Smooth muscle cell of the brain vasculature (primary cell): ENCODE data around the gene PPP1R1B.

ENCODE experiments used
- DNase-seq: peaks from one replicate; pipeline ENCODE4 v3.0.0-alpha.2; 2012; ENCODE audit warnings: low read depth, low spot score

The PPP1R1B gene

GRCh38 chr17:39652587-39653315 is 26.0 kb downstream of the PPP1R1B start:
- DNase-seq = no peak

DNA sequence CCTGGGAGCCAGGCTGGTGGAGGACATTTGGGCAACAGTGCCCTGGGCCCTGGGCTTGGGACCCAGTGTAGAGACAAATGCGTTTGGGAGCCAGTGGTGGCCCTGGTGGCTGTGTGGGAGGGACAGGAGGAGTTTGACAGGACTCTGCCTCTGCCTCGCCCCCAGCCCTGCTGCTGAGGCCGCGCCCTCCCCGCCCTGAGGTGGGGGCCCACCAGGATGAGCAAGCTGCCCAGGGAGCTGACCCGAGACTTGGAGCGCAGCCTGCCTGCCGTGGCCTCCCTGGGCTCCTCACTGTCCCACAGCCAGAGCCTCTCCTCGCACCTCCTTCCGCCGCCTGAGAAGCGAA is 26.5 kb downstream of the PPP1R1B start:
- no peak for DNase-seq

- no peak for DNase-seq
Observed at GRCh38 chr17:39653662-39654331, 27.0 kb downstream of the PPP1R1B start.

- no peak for DNase-seq
Observed at GRCh38 chr17:39655105-39655504, 28.4 kb downstream of the PPP1R1B start.

GRCh38 chr17:39658346-39658745 is 31.6 kb downstream of the PPP1R1B start:
- no peak for DNase-seq

DNA sequence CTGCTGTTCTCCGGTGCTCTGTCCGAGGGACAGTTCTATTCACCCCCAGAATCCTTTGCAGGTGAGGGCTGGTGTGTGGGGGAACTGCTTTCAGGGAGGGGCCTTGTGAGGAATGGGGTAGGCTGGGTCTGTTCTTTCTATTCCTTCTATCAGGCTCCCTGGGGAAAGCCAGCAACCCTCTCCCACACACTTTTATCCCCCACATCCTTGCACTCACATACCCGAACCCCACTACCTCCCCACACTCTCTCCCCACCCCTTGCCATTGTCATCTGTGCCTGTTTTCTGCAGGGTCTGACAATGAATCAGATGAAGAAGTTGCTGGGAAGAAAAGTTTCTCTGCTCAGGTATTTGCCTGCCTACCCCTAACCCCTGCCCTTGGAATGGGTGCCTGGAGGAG is 32.0 kb downstream of the PPP1R1B start:
- no peak for DNase-seq

GRCh38 chr17:39659279-39660010 is 32.7 kb downstream of the PPP1R1B start:
- no peak for DNase-seq

GRCh38 chr17:39660011-39660360 is 33.2 kb downstream of the PPP1R1B start:
- no peak for DNase-seq

DNA sequence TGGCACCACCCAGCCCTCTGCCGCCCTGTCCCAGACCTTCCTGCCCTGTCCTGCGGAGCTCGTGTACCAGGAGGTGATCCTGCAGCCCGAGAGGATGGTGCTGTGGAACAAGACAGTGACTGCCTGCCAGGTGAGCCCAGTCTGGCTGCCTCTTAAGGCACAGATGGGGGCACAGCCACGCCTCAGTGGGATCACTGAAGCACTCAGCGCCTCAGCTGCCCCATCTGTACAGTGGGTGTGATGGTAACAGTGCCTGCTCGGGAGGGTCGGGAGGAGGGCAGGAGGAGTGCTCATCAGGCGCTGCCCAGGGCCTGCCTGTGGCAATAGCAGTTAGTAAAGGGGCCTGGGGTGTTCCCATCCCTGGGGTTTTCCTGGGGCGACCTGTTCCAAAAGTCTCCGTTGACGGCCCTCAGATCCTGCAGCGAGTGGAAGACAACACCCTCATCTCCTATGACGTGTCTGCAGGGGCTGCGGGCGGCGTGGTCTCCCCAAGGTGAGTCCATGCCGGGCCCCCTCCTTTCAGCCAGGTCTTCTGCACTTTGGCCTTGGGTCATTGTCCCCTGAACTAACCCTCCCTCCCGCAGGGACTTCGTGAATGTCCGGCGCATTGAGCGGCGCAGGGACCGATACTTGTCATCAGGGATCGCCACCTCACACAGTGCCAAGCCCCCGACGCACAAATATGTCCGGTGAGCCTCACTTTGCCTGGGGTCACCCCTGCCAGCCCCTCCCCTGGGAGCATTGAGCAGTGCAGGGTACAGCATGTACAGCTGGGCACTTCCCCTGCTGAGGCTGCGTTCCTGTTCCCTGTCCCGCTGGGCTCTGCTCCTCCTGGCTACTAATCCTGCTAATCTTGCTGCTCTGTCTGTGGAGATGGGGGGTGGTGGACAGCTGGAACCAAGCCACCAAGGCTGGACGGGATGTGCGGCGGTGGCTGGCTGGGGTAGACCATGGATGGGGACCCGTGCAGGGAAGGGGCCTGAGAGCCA is 33.9 kb downstream of the PPP1R1B start:
- DNase-seq = no peak

DNA sequence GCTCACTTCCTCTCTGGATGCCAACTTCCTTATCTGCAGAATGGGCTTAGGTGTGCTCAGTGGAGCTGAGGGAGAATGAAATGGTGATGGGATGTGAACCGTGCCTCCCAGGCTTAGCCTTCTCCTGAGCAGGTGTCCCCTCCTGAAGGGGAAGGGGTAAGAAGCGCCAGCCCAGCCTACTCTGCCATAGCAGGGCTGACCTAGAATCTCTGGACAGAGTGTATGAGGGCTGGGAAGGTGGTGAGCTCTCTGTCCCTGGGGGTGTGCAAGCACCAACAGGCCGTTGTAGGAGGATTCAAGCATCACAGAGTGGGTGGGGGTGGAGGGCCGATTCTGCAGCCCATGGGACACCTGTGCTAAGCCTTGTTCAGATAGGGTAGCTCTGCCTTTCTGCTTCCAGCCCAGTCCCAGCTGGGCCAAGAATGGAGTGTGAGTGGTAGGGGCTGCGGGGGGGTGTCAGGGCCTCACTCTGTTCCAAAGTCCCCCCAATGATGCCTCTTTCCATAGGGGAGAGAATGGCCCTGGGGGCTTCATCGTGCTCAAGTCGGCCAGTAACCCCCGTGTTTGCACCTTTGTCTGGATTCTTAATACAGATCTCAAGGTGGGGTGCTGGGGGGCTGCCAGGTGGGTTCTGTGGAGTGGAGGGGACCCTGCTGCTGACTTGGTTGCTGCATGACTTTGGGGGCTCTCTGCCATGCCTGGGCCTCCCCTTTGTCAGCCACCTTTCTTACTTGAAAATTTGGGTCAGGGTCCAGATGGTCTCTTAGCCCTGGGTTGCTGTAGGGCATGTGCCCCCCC is 35.2 kb downstream of the PPP1R1B start:
- DNase-seq = no peak

DNA sequence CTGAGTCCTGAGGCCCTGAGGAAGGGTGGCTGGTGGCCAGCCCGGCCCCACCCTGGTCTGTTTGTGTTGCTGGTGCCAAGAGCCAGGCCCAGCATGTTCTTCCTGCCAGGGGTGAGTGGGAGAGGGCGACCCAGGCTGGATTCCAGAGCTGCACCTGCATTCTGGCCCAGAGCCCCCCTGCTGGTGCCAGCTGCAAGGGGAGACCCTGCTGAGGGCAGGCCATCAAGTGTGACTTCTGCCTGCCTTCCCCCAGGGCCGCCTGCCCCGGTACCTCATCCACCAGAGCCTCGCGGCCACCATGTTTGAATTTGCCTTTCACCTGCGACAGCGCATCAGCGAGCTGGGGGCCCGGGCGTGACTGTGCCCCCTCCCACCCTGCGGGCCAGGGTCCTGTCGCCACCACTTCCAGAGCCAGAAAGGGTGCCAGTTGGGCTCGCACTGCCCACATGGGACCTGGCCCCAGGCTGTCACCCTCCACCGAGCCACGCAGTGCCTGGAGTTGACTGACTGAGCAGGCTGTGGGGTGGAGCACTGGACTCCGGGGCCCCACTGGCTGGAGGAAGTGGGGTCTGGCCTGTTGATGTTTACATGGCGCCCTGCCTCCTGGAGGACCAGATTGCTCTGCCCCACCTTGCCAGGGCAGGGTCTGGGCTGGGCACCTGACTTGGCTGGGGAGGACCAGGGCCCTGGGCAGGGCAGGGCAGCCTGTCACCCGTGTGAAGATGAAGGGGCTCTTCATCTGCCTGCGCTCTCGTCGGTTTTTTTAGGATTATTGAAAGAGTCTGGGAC is 36.0 kb downstream of the PPP1R1B start:
- no peak for DNase-seq

- DNase-seq = no peak
Observed at GRCh38 chr17:39663340-39663687, 36.6 kb downstream of the PPP1R1B start.

GRCh38 chr17:39663688-39664580 is 37.2 kb downstream of the PPP1R1B start:
- DNase-seq = no peak

- no peak for DNase-seq
Observed at GRCh38 chr17:39664581-39665561, 38.1 kb downstream of the PPP1R1B start, which contains the start of gene TCAP. Gene TCAP, plus strand, starts transcription at chr17:39665349. Its CDS starts 11 bp downstream, at chr17:39665360.

- no peak for DNase-seq
Observed at GRCh38 chr17:39665642-39666224, 39.0 kb downstream of the PPP1R1B start.

GRCh38 chr17:39666231-39666600 is 39.5 kb downstream of the PPP1R1B start:
- DNase-seq = no peak

- no peak for DNase-seq
Observed at GRCh38 chr17:39666601-39667261, 40.0 kb downstream of the PPP1R1B start.
